Erythroblast (primary cell): Measurements from ENCODE around the gene PHF20.
"Not testable (repeated sequence)": the region's sequence is repeated elsewhere in the genome, so short reads cannot be mapped to it uniquely, and the experiment has no call there.

Experiments
- DNase-seq, 2 experiments: peaks; one replicate each; lab custom pipeline; 2025; lab: John Stamatoyannopoulos, UW
- GATA1 ChIP-seq: IDR thresholded peaks from 2 replicates; pipeline ENCODE4 v1.6.1; 2011; ENCODE audit warnings: low read depth, mild to moderate bottlenecking, control low read depth, low read length, moderate library complexity
- POLR2A ChIP-seq: IDR thresholded peaks from 2 replicates; pipeline ENCODE4 v1.6.1; 2011; ENCODE audit warnings: mild to moderate bottlenecking, low read length

Gene PHF20

DNA sequence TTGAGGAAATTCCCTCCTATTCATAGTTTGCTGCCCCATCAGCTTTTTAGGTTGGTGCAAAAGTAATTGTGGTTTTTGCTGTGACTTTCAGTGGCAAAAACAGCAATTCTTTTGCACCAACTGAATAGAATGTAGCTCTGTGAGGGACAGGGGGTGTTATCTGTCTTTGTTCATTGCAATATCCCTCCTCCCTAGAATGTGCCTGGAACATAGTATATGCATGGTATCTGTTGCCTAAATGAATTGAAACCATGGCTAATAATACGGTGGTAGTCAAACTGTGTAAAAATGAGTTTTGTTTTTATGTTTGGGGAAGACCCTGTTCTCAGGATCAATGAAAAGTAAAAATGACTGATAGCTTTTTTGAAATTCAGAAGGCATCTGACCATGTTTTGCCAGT lies 137.4 kb downstream of the PHF20 start:
- no peak for DNase-seq
- TF ChIP-seq GATA1 = no peak
- no peak for TF ChIP-seq POLR2A

DNA sequence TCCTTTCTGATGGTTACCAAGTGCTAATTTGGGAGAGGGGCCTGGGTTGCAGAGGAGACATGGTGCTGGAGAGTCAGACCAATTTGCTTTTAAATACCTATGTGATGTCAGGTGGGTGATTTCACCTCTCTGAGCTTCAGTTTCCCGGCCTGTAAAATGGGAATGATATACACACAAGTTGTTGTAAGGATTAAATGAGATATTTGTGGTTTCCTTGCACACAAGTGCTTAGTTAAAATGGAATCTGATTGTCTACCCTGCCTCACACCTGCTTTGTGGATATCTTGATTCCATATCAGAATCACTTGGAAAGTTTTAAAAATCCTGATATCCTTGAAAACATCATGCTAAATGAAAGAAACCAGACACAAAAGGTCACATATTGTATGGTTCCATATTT lies 138.0 kb downstream of the PHF20 start:
- no peak for DNase-seq
- no peak for TF ChIP-seq GATA1
- no peak for TF ChIP-seq POLR2A

DNA sequence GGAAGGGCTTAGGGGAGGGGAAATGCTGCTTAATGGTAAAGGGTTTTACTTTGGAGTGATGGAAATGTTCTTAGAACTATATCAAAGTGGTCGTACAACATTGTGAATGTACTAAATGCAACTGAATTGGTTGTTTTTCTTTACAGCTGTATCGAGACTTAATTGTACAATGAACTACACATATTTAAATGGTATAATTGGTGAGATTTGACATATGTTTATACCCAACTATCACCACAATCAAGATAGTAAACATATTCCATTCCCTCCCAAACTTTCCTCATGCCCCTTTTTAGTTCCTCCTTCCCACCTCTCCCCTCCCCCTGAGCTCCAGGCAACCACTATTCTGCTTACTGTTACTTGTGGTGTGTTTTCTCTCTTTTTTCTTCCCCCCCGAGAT lies 138.4 kb downstream of the PHF20 start:
- no peak for DNase-seq
- TF ChIP-seq POLR2A (no peak), GATA1 (no peak)

DNA sequence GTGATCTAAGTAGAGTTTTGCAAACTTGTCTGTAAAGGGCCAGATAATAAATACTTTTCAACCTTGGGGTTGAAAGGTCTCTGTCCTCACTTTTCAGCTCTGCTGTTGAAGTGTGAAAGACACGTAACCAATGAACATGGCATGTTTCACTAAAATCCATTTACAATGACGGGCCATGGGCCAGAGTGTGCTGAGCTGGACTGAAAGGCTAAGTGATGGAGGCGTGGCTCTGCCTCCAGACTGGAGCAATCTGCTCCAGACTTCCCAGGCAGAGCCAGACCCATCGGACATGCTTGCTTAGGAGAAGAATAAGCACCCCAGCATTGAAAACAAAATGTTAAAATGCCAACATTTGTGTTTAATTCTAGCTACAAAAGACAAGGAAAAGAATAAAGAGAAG lies 141.1 kb downstream of the PHF20 start:
- TF ChIP-seq POLR2A (no peak), GATA1 (no peak)
- no peak for DNase-seq

- TF ChIP-seq GATA1 (no peak), POLR2A (no peak)
- no peak for DNase-seq
Measured at GRCh38 chr20:35917077-35917476, 145.3 kb downstream of the PHF20 start.

DNA sequence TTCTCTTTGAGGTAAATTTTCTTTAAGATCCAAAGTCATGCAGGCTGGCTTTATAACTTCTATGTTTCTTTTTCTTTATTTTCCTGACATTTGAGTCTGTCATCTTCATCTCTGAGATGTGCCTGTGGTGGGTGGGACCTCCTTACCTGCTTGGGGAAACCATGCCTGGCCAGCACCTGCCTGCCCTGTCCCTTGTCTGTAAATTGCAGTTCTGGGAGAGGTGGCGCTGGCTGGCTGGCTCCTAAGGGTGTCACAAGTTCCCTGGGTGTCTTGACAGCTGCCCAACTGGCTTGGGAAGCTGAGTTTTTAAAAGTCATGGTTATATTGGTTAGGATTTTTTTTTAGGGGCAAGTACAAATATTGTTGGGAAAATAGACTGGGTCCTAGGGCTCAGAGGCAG lies 146.2 kb downstream of the PHF20 start:
- DNase-seq = no peak
- TF ChIP-seq GATA1 (no peak), POLR2A (no peak)

DNA sequence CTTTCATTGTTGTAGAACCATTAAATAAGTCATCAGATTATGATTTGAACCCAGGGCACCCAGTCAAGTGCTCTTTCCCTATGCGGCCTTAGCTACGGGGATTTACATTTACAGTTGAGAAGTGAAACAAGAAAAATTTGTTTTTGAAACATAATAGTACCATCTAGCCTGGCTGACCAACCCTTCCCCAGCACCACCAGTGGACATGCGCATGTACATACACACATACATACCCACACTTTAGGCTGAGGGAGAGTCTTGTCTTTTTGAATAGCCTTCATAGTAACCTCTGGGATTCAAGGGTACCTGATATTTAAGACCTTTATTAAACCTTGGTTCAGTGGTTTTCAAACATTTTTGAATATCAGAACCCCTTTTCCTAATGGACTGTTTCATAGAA lies 148.7 kb downstream of the PHF20 start:
- no peak for DNase-seq
- TF ChIP-seq GATA1 (no peak), POLR2A (no peak)

- no peak for TF ChIP-seq POLR2A
- TF ChIP-seq GATA1 = no peak
- no peak for DNase-seq
Measured at GRCh38 chr20:35929301-35929700, 157.5 kb downstream of the PHF20 start.

- TF ChIP-seq POLR2A = no peak
- TF ChIP-seq GATA1 = no peak
Measured at GRCh38 chr20:35934050-35934449, 162.2 kb downstream of the PHF20 start.

GRCh38 chr20:35939264-35939663 lies 167.4 kb downstream of the PHF20 start:
- TF ChIP-seq POLR2A (no peak), GATA1 (no peak)
- DNase-seq = no peak

More at GRCh38 chr20:35934050-35934449, 162.2 kb downstream of the PHF20 start:
- DNase-seq = no peak

DNA sequence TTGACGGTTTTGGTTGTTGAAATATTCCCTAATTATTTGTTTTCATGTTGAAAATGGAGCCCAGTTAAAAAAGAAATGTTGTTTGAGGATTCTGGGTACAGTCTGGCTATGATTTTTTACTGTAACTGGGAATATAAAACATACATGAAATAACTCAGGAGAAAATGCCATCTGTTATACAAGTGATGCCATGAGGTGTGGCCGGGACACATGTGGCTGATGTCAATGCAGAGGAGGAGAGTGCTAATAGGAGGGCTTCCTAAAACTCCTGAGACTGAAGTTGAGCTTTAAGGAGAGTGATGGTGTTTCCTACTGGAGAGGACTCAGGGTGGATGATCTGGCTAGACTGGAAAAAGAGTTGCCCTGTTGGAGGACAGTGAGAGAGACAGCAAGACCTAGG lies 169.8 kb downstream of the PHF20 start:
- DNase-seq = no peak
- no peak for TF ChIP-seq POLR2A
- TF ChIP-seq GATA1 = no peak

DNA sequence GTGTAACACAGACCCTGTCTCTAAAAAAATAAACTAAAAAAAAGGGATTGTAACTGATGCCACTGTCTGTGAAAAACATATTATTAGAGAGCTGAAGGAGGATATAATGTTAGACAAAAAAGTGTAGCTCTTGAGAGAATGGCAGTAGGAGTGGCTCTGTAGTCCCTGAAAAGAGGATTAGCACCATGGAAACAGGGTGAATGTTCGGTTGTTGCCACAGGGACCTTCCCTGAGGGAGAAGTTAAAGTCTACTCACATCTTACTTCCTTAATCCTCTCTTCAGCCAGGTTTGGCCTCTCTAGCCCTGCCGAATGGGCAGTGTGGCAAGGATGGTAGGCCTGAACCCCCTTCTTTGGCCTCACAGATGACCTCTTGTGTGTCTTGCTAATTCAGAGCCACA lies 170.4 kb downstream of the PHF20 start:
- no peak for DNase-seq
- TF ChIP-seq POLR2A = no peak
- TF ChIP-seq GATA1 = no peak

DNA sequence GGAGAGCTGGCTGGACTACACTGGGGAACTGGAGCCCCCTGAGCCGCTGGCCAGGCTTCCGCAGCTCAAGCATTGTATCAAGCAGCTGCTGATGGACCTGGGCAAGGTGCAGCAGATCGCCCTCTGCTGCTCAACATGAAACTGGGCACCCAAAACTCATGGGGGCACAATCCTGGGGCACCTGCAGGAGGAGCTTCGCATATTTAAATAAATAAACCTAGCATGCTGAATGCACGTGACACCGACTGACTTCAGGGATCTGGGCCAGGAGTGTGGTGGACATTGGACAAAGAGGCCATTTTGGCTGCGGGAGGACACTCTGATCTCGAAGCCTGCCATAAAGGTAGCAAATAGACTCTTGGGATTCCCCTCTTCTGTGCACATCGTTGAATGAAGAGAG lies 175.7 kb downstream of the PHF20 start:
- DNase-seq = peak; percentile 63 to 64
- no peak for TF ChIP-seq POLR2A

GRCh38 chr20:35947907-35948306 lies 176.1 kb downstream of the PHF20 start:
- no peak for DNase-seq
- TF ChIP-seq GATA1 (no peak), POLR2A (no peak)

- DNase-seq = no peak
- TF ChIP-seq POLR2A (no peak), GATA1 (no peak)
Measured at GRCh38 chr20:35950093-35950492, 178.3 kb downstream of the PHF20 start.

- not testable (repeated sequence) for DNase-seq
Measured at GRCh38 chr20:35952080-35952479, 180.3 kb downstream of the PHF20 start.
